ENCODE data around the gene AKIP1.
"Not testable (repeated sequence)": the region's sequence is repeated elsewhere in the genome, so short reads cannot be mapped to it uniquely, and the experiment has no call there.

AKIP1 gene

DNA sequence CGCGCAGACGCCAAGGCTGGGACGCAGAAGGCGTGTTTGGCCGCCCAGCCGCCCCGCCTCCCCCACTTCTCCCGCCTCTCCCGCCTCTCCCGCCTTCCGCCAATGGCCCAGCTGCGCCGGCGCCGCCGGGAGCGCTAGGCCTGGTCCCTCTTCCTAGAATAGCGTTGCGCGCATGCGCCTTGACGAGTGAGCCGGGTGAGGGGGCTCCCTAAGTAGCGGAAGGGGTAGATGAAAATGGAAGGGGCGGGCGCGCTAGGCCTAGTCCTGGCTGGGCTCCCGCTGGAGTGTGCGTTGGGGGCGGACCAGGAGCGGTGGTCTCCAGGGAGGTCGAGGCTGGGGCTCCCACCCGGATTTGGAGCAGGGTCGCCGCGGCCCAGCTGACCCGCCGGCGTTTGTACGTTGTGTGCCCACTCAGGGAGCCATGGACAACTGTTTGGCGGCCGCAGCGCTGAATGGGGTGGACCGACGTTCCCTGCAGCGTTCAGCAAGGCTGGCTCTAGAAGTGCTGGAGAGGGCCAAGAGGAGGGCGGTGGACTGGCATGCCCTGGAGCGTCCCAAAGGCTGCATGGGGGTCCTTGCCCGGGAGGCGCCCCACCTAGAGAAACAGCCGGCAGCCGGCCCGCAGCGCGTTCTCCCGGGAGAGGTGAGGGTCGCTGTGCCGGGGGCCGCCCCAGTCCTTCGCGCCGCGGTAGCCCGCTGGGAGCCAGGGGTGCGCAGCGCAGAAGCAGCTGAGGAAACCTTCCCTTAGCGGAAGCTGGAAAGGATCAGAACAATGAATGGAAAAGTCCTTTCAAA, at the start of gene AKIP1:
AKIP1 (plus strand) TSS at position 161 of the 795 bp plus-strand sequence; CDS start at position 422, 261 bp downstream.
- DNase-seq: peak; percentile 93

GRCh38 chr11:8863838-8864237, 47.2 kb upstream of the AKIP1 start:
- no peak for DNase-seq

DNA sequence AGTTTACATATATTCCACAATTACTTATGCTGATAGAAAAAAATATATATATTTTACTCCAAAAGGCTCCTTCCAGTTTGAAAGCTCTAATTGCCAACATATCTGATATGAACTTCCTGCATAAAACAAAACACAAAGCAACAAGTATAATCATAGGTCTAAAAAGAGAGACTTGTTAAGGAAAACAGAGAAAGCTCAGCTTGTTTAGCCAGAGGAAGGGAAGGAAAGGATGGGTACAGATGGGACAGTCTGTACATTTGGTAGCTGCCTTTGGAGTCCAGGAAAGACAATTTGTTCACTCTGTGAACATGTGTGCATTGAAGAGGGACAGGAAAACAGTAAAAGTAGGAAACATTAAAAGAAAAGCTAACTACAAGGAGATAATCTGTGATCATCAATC, 45.7 kb upstream of the AKIP1 start:
- DNase-seq: no peak

DNA sequence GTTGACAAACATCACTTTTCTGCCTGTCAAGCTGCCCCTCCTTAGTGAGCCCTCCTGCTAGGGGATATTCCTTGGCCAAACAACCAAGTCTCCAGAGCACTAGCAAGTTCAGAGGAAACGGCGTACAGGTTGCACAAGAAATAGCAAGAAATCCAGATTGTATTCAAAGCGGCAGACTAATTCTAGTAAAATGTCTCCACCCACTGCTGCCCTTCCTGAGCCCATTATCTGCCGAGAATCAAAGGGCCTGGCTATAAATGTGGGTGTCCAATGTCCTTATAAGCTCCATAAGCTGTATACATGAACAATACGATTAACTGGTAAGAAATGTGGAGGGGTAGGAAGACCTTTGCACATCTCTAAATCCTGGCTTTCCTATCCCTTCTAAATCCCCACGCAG, 44.0 kb upstream of the AKIP1 start:
- no peak for DNase-seq

DNA sequence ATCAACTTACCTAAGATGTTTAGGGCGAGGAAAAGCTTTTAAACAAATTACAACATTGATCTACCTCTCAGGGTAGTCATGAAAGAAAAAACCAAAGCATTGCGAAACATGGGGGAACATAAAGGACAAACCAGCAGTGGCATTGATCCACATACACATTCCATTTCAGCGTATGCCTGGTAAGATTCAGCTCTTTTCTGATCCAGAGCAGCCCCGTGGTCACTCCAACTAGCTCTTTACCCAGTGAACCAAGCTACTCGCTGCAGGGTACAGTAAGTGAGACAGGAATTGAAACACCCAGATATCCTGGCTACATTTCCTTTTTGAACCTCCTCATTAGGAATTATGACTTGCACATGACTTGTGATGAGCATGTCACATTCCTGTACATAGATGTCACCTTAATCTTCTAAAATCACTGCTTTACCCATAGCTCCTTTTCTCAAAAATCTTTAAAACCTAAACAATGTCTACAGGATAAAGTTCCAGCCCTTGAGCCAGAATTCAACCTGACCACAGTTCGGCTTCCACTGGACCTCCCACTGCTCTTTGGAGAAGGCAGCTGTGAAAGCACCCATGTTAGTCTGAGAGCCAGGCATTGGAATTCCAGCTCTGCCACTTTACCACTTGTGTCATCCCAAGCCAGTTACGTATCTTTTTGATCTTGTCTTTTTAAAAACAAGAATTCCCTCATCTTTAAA, 42.9 kb upstream of the AKIP1 start:
- no peak for DNase-seq

DNA sequence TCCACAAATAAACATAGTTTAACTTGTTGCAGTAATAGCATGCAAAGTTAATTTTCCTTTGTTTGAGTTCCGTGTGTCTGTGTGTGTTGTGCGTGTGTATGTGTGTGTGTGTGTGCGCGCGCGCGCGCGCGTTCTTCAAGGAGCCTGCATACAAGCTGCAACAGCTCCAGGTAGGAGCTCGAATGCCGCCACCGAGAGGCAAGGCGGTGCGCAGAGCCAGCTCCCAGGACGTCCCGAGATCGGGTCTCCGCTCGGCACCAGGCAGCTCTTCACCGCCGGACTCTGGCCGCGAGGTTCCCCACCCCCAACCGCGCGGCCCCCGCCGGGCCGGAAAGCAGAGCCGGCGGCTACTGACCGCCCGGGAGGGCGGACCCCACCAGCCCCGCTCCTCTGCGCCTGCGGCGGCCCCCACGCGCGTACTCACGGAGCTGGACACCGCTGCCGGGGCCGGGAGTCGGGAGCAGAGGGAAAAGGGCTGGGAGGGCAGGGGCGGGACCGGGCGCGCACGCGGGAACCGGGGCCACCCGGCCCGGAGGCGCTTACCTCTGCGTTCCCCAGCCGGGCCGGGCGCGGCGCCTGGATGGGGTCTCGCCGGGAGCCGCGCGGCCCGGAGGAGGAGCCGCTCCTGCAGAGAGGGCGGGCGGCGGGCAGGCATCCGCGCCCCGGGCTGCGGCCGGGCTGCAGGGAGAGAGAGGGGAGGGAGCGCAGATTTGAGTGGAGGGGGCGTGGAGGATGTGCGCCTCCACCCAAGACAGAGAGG, 40.4 kb upstream of the AKIP1 start:
- peak; percentile 37 for DNase-seq

DNA sequence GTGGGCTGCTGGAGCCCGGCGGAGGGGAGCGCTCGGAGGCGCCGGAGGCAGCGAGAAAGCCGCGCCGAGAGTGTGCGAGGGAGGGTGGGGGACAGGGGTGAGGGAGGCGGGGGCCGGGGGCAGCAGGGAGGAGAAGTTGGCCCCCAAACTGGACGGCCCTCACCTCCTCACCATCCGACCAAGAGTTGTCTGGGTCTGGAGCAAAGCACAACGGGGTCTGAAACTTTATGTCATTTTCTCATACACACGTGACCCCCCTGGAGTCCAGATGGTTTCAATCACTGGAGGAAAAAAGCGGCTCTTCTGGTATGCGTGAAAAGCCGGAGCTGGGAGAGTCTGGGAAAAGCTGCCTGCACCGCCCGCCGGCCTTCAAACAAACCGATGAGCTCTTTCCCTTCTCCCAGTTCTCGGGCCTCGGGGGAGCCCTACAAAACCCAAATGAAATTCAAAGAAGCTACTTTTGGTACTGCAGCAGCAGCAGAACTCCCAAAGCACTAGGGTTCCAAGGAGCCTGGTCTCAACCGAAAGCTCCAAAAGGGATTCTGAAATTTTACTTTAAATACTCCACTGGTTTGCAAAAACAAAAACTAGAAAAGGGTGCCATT, 39.7 kb upstream of the AKIP1 start:
- DNase-seq: no peak

- no peak for DNase-seq
Observed at GRCh38 chr11:8871962-8872361, 39.0 kb upstream of the AKIP1 start.

- no peak for DNase-seq
Observed at GRCh38 chr11:8873741-8874405, 37.1 kb upstream of the AKIP1 start.

- DNase-seq: no peak
Observed at GRCh38 chr11:8878771-8879170, 32.2 kb upstream of the AKIP1 start.

- not testable (repeated sequence) for DNase-seq
Observed at GRCh38 chr11:8881585-8881984, 29.4 kb upstream of the AKIP1 start.

DNA sequence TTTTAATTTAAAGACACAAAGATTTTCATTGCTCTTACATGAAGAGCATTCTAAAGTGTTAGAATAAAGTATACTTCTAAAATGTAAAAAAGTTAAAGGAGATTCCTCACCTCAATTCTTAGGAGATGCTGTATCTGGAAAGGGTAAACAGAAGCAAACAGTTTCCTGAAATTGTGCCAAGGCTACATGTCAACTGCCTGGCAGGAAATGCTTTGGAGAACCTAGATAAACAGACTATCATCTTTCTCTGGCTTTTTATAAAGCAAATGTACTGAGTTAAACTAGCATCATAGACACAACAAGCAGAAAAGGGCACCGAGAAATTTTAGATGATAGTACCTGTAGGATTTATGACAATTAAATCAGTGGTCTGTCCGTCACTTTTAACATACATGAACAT, 24.7 kb upstream of the AKIP1 start:
- DNase-seq: no peak

DNA sequence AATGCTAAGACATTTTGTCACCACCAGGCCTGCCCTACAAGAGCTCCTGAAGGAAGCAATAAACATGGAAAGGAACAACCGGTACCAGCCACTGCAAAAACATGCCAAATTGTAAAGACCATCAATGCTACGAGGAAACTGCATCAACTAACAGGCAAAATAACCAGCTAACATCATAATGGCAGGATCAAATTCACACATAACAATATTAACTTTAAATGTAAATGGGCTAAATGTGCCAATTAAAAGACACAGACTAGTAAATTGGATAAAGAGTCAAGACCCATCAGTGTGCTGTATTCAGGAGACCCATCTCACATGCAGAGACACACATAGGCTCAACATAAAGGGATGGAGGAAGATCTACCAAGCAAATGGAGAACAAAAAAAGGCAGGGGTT, 19.8 kb upstream of the AKIP1 start:
- DNase-seq: not testable (repeated sequence)

GRCh38 chr11:8899119-8899753, 11.8 kb upstream of the AKIP1 start:
- DNase-seq: no peak

- no peak for DNase-seq
Observed at GRCh38 chr11:8905528-8906165, 5.3 kb upstream of the AKIP1 start.

DNA sequence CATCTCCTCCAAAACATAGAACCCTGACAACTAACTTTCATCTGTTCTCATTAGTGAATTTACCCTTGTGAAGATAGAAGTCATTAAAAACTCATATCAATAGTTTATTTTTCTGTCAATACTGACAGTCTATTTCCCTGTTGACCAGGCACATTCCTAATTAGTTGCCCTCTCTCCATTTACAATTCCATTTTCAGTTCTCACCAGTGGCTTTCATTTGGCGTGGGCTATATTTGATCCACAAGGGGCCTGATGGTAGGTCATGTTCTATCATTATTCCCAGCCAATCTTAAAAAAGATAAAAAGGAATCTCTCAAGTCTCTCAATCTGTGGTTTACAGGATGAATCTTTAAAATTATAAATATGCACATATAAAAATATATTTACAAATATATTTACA, 3.9 kb upstream of the AKIP1 start:
- DNase-seq: no peak

DNA sequence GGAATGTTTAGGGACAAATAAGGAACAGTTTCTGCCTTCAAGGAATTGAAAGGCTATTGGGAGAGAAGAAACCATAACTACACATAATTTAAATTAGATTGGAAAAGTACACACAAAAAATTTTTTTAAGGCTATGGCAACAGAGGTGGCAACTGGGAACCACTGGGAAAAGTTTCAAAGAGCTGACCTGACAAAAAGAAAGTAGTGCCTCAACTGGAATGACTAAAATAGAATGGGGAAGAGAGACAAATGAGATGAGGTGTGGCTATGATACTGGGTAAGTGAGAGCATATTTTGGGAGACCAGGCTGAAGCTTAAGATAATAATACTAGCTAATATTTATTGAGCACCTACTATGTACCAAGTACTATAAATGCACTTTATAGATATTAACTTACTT, 2.9 kb upstream of the AKIP1 start:
- DNase-seq: no peak

DNA sequence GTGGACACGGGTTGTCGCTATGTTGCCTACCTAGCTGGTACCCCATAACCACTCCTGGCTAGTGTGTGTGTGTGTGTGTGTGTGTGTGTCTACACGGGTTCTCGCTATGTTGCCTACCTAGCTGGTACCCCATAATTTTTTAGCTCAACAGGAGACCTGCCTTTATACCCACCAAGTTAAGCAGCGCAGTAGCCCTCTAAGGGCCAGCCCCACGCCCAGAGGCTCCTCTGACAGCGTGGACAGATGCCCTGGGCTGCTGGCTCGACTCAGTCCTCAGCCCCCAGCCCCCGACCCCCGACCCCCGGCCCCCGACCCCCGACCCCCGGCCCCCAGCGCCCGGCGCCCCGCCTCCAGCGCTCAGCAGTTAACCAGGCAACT, 351 bp upstream of the AKIP1 start:
- DNase-seq: no peak

- DNase-seq: peak; percentile 48
Observed at GRCh38 chr11:8913961-8914660, 3.1 kb downstream of the AKIP1 start.

- DNase-seq: no peak
Observed at GRCh38 chr11:8914661-8915018, 3.7 kb downstream of the AKIP1 start.

DNA sequence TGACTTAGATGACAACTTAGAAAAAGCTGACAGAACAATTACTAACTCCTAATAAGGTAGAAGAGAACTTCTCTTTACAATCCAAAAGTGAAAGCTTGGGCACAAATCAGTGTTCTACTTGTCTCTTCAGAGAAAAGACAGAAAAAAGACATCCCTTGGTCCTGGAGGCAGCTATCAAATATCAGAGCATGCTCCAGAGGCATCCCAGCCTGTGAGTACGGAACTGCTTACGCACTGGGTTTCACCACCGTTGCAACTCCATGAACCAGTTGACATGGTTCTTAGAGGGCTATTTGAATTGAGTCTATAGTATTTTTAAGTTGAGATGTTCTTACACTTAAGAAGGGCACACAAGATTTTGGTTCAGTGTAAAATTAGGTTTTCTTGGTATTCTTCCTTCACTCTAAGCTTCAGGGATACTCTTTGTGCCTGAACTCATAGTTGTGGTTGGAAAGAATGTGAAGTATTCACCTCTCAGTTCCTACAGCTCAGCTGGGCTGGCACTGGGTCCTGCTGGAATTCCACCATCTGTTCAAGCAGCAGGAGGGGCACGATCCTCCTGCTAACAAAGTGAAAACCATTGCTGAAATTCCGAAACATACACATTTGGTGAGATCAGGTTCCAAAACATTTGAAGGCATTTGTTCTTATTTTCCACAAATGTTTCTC, 6.3 kb downstream of the AKIP1 start:
- DNase-seq: no peak

Data from activated CD4-positive, alpha-beta T cell treated with anti-CD3 and anti-CD28 coated beads, Interleukin-2, amount 50 U/mL, for 16 hours (primary cell).